Activated CD4-positive, alpha-beta T cell treated with anti-CD3 and anti-CD28 coated beads, Interleukin-2, amount 10 ng/mL, durations not matched to agents 7 days and 5 days (primary cell): ENCODE measurements around the gene ACTR2. TPM values are rescaled to one million over a fixed set of nuclear protein-coding genes. Genes with fewer than 3 reads are reported as not detected.
A peak's percentile ranks its signal among the peaks of the same experiment; 100 is the strongest.
"Not testable (repeated sequence)": the region's sequence is repeated elsewhere in the genome, so short reads cannot be mapped to it uniquely, and the experiment has no call there.

Experiments
- CTCF ChIA-PET: fragments of 350-600 bp; sonication (Branson Sonifier 250); formaldehyde crosslinking; loops from one replicate; lab custom pipeline; 2021; ENCODE audit warnings: antibody characterized with exemption; lab: Charles Lee
- POLR2A ChIA-PET: fragments of 350-600 bp; sonication (Branson Sonifier 250); formaldehyde crosslinking; loops from one replicate; lab custom pipeline; 2021; ENCODE audit warnings: antibody characterized with exemption; lab: Charles Lee
- DNase-seq: peaks from one replicate; pipeline ENCODE4 v3.0.0-alpha.2; 2020
- H3K27ac Mint-ChIP-seq: one replicate; pipeline ENCODE4 v1.8.0; 2021; ENCODE audit warnings: mild to moderate bottlenecking, moderate library complexity, mixed read lengths
- H3K27me3 Mint-ChIP-seq: one replicate; pipeline ENCODE4 v1.8.0; 2021; ENCODE audit warnings: mixed read lengths
- H3K36me3 Mint-ChIP-seq: one replicate; pipeline ENCODE4 v1.8.0; 2021; ENCODE audit warnings: low read depth, mixed read lengths
- H3K4me1 Mint-ChIP-seq: one replicate; pipeline ENCODE4 v1.8.0; 2021; ENCODE audit warnings: mixed read lengths
- H3K4me3 Mint-ChIP-seq: one replicate; pipeline ENCODE4 v1.8.0; 2021; ENCODE audit warnings: mild to moderate bottlenecking, moderate library complexity, mixed read lengths
- H3K9me3 Mint-ChIP-seq: one replicate; pipeline ENCODE4 v1.8.0; 2021; ENCODE audit warnings: mixed read lengths
- total RNA-seq, 2 experiments: library from RNA; stranded (reverse); gene quantifications; one replicate each; pipeline ENCODE4 v1.2.3, GENCODE V29; 2021

ACTR2 gene
- total RNA-seq, 2 experiments from 2014 or later = 467 to 502 TPM

GRCh38 chr2:65232636-65233035 lies 5.0 kb downstream of the ACTR2 start:
- Mint-ChIP-seq H3K36me3 (peaks cover 45% of the 10 kb centered on the region), H3K4me1 (peaks cover 48% of the 10 kb centered on the region)
- POLR2A ChIA-PET = no interaction called here

DNA sequence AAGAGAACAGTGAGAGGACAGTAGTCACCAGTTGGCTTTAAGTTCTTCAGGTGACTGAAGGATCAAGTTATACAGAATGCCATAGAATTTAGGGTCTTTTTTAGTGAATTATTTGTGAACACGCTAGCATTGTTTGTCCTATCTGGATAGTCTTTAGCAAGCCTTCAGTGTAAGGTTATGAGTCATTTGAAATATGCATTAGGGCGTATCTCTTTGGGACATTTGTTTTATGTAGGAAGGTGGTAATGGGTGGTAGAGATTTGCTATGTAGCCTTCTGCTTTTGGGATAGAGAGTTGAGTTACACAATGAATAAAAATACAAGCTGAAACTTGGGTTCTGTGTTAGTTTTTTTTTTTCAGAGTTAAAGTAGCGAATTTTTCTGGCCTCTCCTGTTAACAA lies 13.0 kb downstream of the ACTR2 start:
- no peak overlapping the region for H3K4me3 Mint-ChIP-seq
- H3K27me3 Mint-ChIP-seq = no peaks in the 10 kb centered on the region
- DNase-seq = no peak
- peaks cover 13% of the 10 kb centered on the region for H3K4me1 Mint-ChIP-seq
- H3K9me3 Mint-ChIP-seq = no peaks in the 10 kb centered on the region
- peaks cover 24% of the 10 kb centered on the region for H3K36me3 Mint-ChIP-seq
- POLR2A ChIA-PET = no interaction called here
- peak overlapping the region; percentile 52 for H3K27ac Mint-ChIP-seq
- CTCF ChIA-PET = interaction anchor here (0.6 kb wide), 1 partner anchor 184 kb away, joined by 3 read pairs; the partner anchor contains the start of gene CEP68

More at GRCh38 chr2:65232636-65233035, 5.0 kb downstream of the ACTR2 start:
- peak overlapping the region; percentile 78 for H3K27ac Mint-ChIP-seq
- CTCF ChIA-PET = interaction anchor here (1.3 kb wide), 1 partner anchor 31 kb away, joined by 3 read pairs; no protein-coding TSS in a partner anchor
- H3K9me3 Mint-ChIP-seq = no peaks in the 10 kb centered on the region
- DNase-seq = no peak
- peak overlapping the region; percentile 28 for H3K4me3 Mint-ChIP-seq
- no peaks in the 10 kb centered on the region for H3K27me3 Mint-ChIP-seq

DNA sequence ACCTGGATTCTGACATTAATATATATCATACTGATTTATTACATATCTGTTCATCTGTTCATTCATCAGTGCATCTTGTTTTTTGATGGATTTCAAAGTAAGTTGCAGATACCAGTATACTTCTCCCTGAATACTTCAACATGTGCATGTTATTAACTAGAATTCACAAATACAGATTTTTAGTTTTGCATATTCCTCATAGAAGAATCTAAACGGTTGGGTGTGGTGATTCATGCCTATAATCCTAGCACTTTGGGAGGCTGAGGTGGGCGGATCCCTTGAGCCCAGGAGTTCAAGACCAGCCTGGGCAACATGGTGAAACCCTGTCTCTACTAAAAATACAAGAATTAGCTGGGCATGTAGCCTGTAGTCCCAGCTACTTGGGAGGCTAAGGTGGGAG lies 16.8 kb downstream of the ACTR2 start:
- CTCF ChIA-PET = interaction anchor here (0.6 kb wide), 1 partner anchor 29 kb away, joined by 3 read pairs; no protein-coding TSS in a partner anchor
- H3K27ac Mint-ChIP-seq, H3K9me3 Mint-ChIP-seq, POLR2A ChIA-PET, H3K4me3 Mint-ChIP-seq, H3K27me3 Mint-ChIP-seq, DNase-seq: not testable (repeated sequence)
- peaks cover 42% of the 10 kb centered on the region for H3K36me3 Mint-ChIP-seq
- H3K4me1 Mint-ChIP-seq = peaks cover 19% of the 10 kb centered on the region

DNA sequence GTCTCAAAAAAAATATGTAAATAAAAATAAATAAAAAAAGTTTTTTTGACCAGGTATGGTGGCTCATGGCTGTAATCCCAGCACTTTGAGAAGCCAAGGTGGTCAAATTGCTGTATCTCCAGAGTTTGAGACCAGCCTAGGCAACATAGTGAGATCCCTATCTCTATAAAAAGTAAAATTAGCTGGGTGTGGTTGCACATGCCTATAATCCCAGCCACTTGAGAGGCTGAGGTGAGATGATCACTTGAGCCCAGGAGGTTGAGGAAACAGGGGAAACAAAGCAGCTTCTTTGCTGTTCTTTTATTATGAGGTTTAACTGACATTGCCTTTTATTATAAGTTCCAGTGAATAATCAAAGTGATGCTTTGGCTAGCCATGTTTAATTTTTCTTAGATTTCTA lies 25.0 kb downstream of the ACTR2 start:
- CTCF ChIA-PET = interaction anchor here (0.6 kb wide), 1 partner anchor 128 kb away, joined by 7 read pairs; no protein-coding TSS in a partner anchor
- H3K4me1 Mint-ChIP-seq = peaks cover 16% of the 10 kb centered on the region
- H3K36me3 Mint-ChIP-seq = peaks cover 51% of the 10 kb centered on the region
- no peaks in the 10 kb centered on the region for H3K27me3 Mint-ChIP-seq
- no peaks in the 10 kb centered on the region for H3K9me3 Mint-ChIP-seq
- H3K4me3 Mint-ChIP-seq = no peak overlapping the region
- no peak overlapping the region for H3K27ac Mint-ChIP-seq
- POLR2A ChIA-PET = no interaction called here
- no peak for DNase-seq

DNA sequence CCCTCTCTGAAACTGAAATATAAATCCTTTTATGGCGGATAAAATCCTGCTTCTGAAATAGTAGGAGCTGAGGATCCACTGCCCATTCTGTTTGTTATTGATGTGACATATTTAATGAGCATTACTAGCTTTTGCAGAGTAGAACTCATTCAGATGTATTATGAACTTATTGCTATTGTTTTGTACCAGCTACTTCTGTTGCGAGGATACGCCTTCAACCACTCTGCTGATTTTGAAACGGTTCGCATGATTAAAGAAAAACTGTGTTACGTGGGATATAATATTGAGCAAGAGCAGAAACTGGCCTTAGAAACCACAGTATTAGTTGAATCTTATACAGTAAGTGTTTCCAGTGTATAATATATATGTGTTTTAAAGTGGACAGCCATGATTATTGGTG lies 27.7 kb downstream of the ACTR2 start:
- peaks cover 9% of the 10 kb centered on the region for H3K4me1 Mint-ChIP-seq
- H3K27me3 Mint-ChIP-seq = no peaks in the 10 kb centered on the region
- H3K9me3 Mint-ChIP-seq = no peaks in the 10 kb centered on the region
- ChIA-PET CTCF (no interaction called here), POLR2A (no interaction called here)
- no peak for DNase-seq
- H3K4me3 Mint-ChIP-seq = no peak overlapping the region
- H3K36me3 Mint-ChIP-seq = peaks cover 47% of the 10 kb centered on the region
- no peak overlapping the region for H3K27ac Mint-ChIP-seq

DNA sequence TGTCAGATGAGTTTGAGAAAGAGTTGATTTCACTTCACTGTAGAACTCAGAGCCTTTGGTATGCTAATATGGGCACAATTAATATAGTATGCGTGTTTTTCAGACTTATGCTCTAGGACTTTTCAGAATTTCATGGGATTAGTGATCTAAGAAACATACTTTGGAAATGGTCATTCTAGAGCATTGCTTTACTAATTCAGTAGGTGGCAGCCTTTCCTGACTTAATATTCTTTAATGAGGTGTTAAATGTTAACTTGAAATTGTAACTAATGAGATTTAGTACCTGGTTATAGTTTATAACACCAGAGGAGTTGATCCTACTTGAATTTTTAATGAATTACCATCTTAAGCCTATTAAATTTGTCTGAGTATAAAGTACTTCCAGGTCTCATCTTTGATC lies 28.4 kb downstream of the ACTR2 start:
- ChIA-PET CTCF (no interaction called here), POLR2A (no interaction called here)
- no peak for DNase-seq
- no peaks in the 10 kb centered on the region for H3K9me3 Mint-ChIP-seq
- H3K27me3 Mint-ChIP-seq = no peaks in the 10 kb centered on the region
- peaks cover 9% of the 10 kb centered on the region for H3K4me1 Mint-ChIP-seq
- no peak overlapping the region for H3K27ac Mint-ChIP-seq
- H3K4me3 Mint-ChIP-seq = no peak overlapping the region
- peaks cover 43% of the 10 kb centered on the region for H3K36me3 Mint-ChIP-seq

- CTCF ChIA-PET, POLR2A ChIA-PET, H3K27me3 Mint-ChIP-seq, H3K9me3 Mint-ChIP-seq, H3K27ac Mint-ChIP-seq, H3K4me3 Mint-ChIP-seq, H3K4me1 Mint-ChIP-seq, DNase-seq: not testable (repeated sequence)
- H3K36me3 Mint-ChIP-seq = peaks cover 41% of the 10 kb centered on the region
Observed at GRCh38 chr2:65257866-65258265, 30.2 kb downstream of the ACTR2 start.

GRCh38 chr2:65261676-65262075 lies 34.0 kb downstream of the ACTR2 start:
- peaks cover 43% of the 10 kb centered on the region for H3K36me3 Mint-ChIP-seq
- H3K9me3 Mint-ChIP-seq = no peaks in the 10 kb centered on the region
- DNase-seq = no peak
- POLR2A ChIA-PET = no interaction called here
- H3K4me1 Mint-ChIP-seq = peaks cover 12% of the 10 kb centered on the region
- CTCF ChIA-PET = interaction anchor here (0.6 kb wide), 1 partner anchor 56 kb away, joined by 3 read pairs; no protein-coding TSS in a partner anchor
- no peaks in the 10 kb centered on the region for H3K27me3 Mint-ChIP-seq
- H3K4me3 Mint-ChIP-seq = no peak overlapping the region
- H3K27ac Mint-ChIP-seq = no peak overlapping the region

DNA sequence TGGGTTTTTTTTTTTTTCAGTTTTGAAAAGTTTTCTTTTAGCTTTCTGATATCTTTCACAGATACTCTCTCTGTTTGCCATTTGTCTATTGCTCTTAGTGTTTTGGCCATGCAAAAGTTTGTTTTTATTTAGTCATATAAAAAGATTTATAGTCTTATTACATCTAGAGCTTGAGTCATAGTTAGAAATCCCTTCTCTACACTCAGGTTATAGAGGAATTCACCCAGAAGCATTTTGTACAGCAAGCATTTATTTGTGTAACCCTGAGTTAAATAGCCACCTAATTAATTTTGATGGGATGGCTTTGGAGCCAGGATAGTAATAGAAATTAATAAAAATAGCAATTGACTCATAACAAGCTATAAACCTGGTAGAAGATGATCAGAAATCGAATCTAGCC lies 35.6 kb downstream of the ACTR2 start:
- no peak overlapping the region for H3K27ac Mint-ChIP-seq
- H3K4me1 Mint-ChIP-seq = peaks cover 13% of the 10 kb centered on the region
- POLR2A ChIA-PET = no interaction called here
- CTCF ChIA-PET = interaction anchor here (0.6 to 1.3 kb wide), 2 partner anchors 31 to 163 kb away, joined by 3 read pairs; no protein-coding TSS in a partner anchor
- peaks cover 40% of the 10 kb centered on the region for H3K36me3 Mint-ChIP-seq
- no peaks in the 10 kb centered on the region for H3K9me3 Mint-ChIP-seq
- H3K27me3 Mint-ChIP-seq = no peaks in the 10 kb centered on the region
- H3K4me3 Mint-ChIP-seq = no peak overlapping the region
- no peak for DNase-seq

DNA sequence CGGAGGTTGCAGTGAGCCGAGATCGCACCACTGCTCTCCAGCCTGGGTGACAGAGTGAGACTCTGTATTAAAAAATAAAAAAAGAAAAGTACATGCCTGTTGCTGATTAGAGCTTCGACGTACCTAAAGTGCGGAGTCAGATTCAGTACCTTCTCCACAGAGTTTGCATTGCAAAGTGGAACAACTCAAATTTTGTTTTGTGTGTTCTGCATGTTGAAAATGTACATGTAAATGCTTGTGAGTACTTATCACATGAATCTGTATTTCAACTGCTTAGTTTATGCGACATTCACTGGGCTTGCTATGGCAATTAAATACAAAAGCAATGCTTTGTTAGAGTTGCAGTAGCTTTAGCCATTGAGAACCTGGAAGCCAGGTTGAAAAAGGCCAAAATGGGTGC lies 36.4 kb downstream of the ACTR2 start:
- CTCF ChIA-PET = interaction anchor here (0.6 to 1.3 kb wide), 2 partner anchors 32 to 404 kb away, joined by 3 read pairs; no protein-coding TSS in a partner anchor
- Mint-ChIP-seq H3K9me3 (no peaks in the 10 kb centered on the region), H3K4me1 (peaks cover 9% of the 10 kb centered on the region), H3K4me3 (no peak overlapping the region), H3K27me3 (no peaks in the 10 kb centered on the region), H3K36me3 (peaks cover 43% of the 10 kb centered on the region), H3K27ac (no peak overlapping the region)
- no peak for DNase-seq
- POLR2A ChIA-PET = no interaction called here

- H3K27me3 Mint-ChIP-seq = no peaks in the 10 kb centered on the region
- H3K27ac Mint-ChIP-seq = no peak overlapping the region
- H3K4me1 Mint-ChIP-seq = peaks cover 9% of the 10 kb centered on the region
- peak; percentile 25 for DNase-seq
- POLR2A ChIA-PET = no interaction called here
- H3K36me3 Mint-ChIP-seq = peaks cover 48% of the 10 kb centered on the region
- no peak overlapping the region for H3K4me3 Mint-ChIP-seq
- CTCF ChIA-PET = no interaction called here
- no peaks in the 10 kb centered on the region for H3K9me3 Mint-ChIP-seq
Observed at GRCh38 chr2:65264821-65265670, 37.4 kb downstream of the ACTR2 start.

GRCh38 chr2:65265671-65266045 lies 38.0 kb downstream of the ACTR2 start:
- H3K9me3 Mint-ChIP-seq = no peaks in the 10 kb centered on the region
- no peak for DNase-seq
- H3K27ac Mint-ChIP-seq = no peak overlapping the region
- H3K27me3 Mint-ChIP-seq = no peaks in the 10 kb centered on the region
- POLR2A ChIA-PET = no interaction called here
- peaks cover 48% of the 10 kb centered on the region for H3K36me3 Mint-ChIP-seq
- no peak overlapping the region for H3K4me3 Mint-ChIP-seq
- H3K4me1 Mint-ChIP-seq = peaks cover 9% of the 10 kb centered on the region
- CTCF ChIA-PET = no interaction called here

DNA sequence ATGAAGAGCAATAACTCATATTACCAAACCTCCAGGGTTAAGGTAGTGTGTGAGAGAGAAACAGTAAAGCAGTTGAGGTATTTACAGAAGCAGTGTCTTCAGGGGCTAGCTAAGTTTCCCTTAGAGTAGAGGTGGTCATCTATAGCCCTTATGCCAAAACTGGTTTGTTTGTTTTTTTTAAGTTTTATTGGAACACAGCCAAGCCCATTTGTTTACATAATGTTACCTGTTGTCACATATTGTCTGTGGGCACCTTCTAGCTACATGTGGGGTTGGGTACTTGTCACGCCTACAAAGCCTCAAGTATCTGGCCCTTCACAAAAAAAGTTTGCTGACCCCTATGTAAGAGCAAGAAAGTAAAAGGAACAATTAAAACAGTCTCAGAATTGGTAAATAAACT lies 39.4 kb downstream of the ACTR2 start:
- H3K27me3 Mint-ChIP-seq = no peaks in the 10 kb centered on the region
- no peaks in the 10 kb centered on the region for H3K9me3 Mint-ChIP-seq
- no peak overlapping the region for H3K4me3 Mint-ChIP-seq
- POLR2A ChIA-PET = no interaction called here
- H3K36me3 Mint-ChIP-seq = peaks cover 49% of the 10 kb centered on the region
- no peak overlapping the region for H3K27ac Mint-ChIP-seq
- H3K4me1 Mint-ChIP-seq = peaks cover 7% of the 10 kb centered on the region
- DNase-seq = no peak
- CTCF ChIA-PET = interaction anchor here (0.9 kb wide), 1 partner anchor 11 kb away, joined by 3 read pairs; no protein-coding TSS in a partner anchor
